Fibroblast of lung (primary cell): Measurements from ENCODE around the gene EVA1B. TPM values are rescaled to one million over a fixed set of nuclear protein-coding genes. Genes with fewer than 3 reads are reported as not detected.

Experiments
- DNase-seq, 2 donors: peaks; one replicate each; pipeline versions ENCODE4 v3.0.0 to v3.0.0-alpha.2; 2010; ENCODE audit warnings: low read depth in 2 of 2
- H2AFZ ChIP-seq: 2 replicates; pipeline ENCODE4 v1.5.1; 2012; ENCODE audit warnings: low read length, control low read depth, inconsistent platforms
- H3K27ac ChIP-seq: 2 replicates; pipeline ENCODE4 v1.5.1; 2011; ENCODE audit warnings: low read length, control low read depth; ENCODE audit not compliant: insufficient read depth
- H3K27me3 ChIP-seq: 2 replicates; pipeline ENCODE4 v1.5.1; 2011; ENCODE audit warnings: mild to moderate bottlenecking, low read length; ENCODE audit not compliant: control insufficient read depth, insufficient read depth
- H3K36me3 ChIP-seq: 2 replicates; pipeline ENCODE4 v1.5.1; 2011; ENCODE audit warnings: low read length; ENCODE audit not compliant: control insufficient read depth, insufficient read depth
- H3K4me1 ChIP-seq: 2 replicates; pipeline ENCODE4 v1.5.1; 2011; ENCODE audit warnings: low read length; ENCODE audit not compliant: control insufficient read depth, insufficient read depth; ENCODE audit errors: extremely low read depth
- H3K4me2 ChIP-seq: 2 replicates; pipeline ENCODE4 v1.5.1; 2011; ENCODE audit warnings: low read length, control low read depth; ENCODE audit not compliant: insufficient read depth; ENCODE audit errors: extremely low read depth
- H3K4me3 ChIP-seq, 4 experiments: fragments of 200-600 bp in 1 of 4; sonication (generic) in 1 of 4; replicated peaks in 1 of 4; 2 replicates each; pipeline ENCODE4 v1.5.1; 2011 to 2016; ENCODE audit warnings: low read length in 4 of 4, low read depth in 3 of 4, mild to moderate bottlenecking in 3 of 4, control low read depth in 2 of 4, inconsistent platforms in 1 of 4, mixed read lengths in 1 of 4; ENCODE audit not compliant: insufficient read depth in 1 of 4; ENCODE audit errors: control extremely low read depth in 1 of 4
- H3K79me2 ChIP-seq: 2 replicates; pipeline ENCODE4 v1.5.1; 2012; ENCODE audit warnings: mild to moderate bottlenecking, low read length, inconsistent platforms; ENCODE audit not compliant: control insufficient read depth, insufficient read depth
- H3K9ac ChIP-seq: 2 replicates; pipeline ENCODE4 v1.5.1; 2011; ENCODE audit warnings: mild to moderate bottlenecking, low read length, control low read depth; ENCODE audit not compliant: insufficient read depth
- H3K9me3 ChIP-seq: 2 replicates; pipeline ENCODE4 v1.5.1; 2012; ENCODE audit warnings: low read depth, low read length; ENCODE audit not compliant: control insufficient read depth, insufficient read depth
- H4K20me1 ChIP-seq: 2 replicates; pipeline ENCODE4 v1.5.1; 2011; ENCODE audit warnings: low read length; ENCODE audit not compliant: control insufficient read depth, insufficient read depth; ENCODE audit errors: extremely low read depth
- EZH2 ChIP-seq: IDR thresholded peaks from 2 replicates; pipeline ENCODE4 v1.5.1; 2012; ENCODE audit warnings: low read length, control low read depth, mild to moderate bottlenecking; ENCODE audit errors: missing control alignments
- polyA plus RNA-seq, 2 donors: library from polyadenylated mRNA; depleted of rRNA in 1 of 2; stranded (reverse) in 1 of 2; unstranded in 1 of 2; fragments of >200 nt; gene quantifications; 2 replicates each; pipeline ENCODE4 v1.2.1, GENCODE V29; 2011 to 2012; ENCODE audit warnings: missing spikeins in 1 of 2
- total RNA-seq: library from RNA; depleted of rRNA; stranded (reverse); fragments of >200 nt; gene quantifications from 2 replicates; pipeline ENCODE4 v1.2.1, GENCODE V29; 2014
- TF ChIP-seq, protein P1 (sequence below), 2 donors: IDR thresholded peaks in 1 of 2; conservative IDR thresholded peaks in 1 of 2; 1 replicate in 1 of 2; 2 replicates in 1 of 2; pipeline ENCODE4 v1.5.1; 2011 to 2012; ENCODE audit warnings: low read length in 2 of 2, control low read depth in 1 of 2, inconsistent platforms in 1 of 2, low read depth in 1 of 2, mild to moderate bottlenecking in 1 of 2

Gene EVA1B
- total and polyA plus RNA-seq, 2 donors (not counting 1 experiment from before 2014, with no cell fraction given) = 27.1 to 199 TPM

DNA sequence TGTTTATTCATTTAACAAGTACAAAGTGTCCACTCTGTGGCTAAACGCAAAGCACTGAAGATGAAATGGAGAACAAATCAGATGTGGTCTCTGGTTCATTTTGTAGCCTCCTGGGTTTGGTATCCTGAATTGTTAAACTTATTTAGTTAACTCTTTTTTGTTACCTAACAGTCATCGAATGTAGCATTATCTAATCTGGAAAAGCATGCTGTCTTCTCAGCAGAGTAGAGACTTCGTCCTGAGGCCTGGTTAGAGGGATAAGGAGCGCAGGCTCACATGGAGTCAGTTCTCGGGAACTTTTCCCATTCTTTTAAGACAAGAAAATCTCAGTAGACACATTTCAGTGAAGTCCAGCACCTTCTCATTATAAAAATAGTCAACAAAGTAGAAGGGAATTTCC lies 50.4 kb downstream of the EVA1B start:
- Histone ChIP-seq H3K4me1 (no peaks in the 10 kb centered on the region), H3K4me3 (no peak overlapping the region), H3K27ac (no peak overlapping the region), H2AFZ (no peak overlapping the region), H3K9me3 (no peaks in the 10 kb centered on the region), H3K4me2 (no peak overlapping the region), H3K36me3 (peaks cover 5% of the 10 kb centered on the region), H3K27me3 (no peaks in the 10 kb centered on the region), H4K20me1 (no peaks in the 10 kb centered on the region), H3K79me2 (peaks cover 47% of the 10 kb centered on the region), H3K9ac (no peak overlapping the region)
- DNase-seq = no peak
- TF ChIP-seq, protein P1, sequence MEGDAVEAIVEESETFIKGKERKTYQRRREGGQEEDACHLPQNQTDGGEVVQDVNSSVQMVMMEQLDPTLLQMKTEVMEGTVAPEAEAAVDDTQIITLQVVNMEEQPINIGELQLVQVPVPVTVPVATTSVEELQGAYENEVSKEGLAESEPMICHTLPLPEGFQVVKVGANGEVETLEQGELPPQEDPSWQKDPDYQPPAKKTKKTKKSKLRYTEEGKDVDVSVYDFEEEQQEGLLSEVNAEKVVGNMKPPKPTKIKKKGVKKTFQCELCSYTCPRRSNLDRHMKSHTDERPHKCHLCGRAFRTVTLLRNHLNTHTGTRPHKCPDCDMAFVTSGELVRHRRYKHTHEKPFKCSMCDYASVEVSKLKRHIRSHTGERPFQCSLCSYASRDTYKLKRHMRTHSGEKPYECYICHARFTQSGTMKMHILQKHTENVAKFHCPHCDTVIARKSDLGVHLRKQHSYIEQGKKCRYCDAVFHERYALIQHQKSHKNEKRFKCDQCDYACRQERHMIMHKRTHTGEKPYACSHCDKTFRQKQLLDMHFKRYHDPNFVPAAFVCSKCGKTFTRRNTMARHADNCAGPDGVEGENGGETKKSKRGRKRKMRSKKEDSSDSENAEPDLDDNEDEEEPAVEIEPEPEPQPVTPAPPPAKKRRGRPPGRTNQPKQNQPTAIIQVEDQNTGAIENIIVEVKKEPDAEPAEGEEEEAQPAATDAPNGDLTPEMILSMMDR (conservative IDR thresholded peaks at IDR 0.05 in 1 of 2, IDR thresholded peaks at IDR 0.05 in 1 of 2; ENCODE audit: low read depth in 1 of 2, low read length in 2 of 2) = no peak
- no peak for TF ChIP-seq EZH2

Other genes starting within 250 kb of the EVA1B start
- 0.26 and 0.50 TPM in 2 replicates for gene TEKT2, start 239.6 kb downstream of the EVA1B start, total RNA-seq
- gene TEKT2, start 239.6 kb downstream of the EVA1B start, polyA plus RNA-seq = 0.06 and 0.09 TPM in 2 replicates
- gene ADPRS, start 234.8 kb downstream of the EVA1B start, total RNA-seq = 25.9 and 30.9 TPM in 2 replicates
- gene ADPRS, start 234.8 kb downstream of the EVA1B start, polyA plus RNA-seq = 25.3 and 33.9 TPM in 2 replicates
- gene COL8A2, start 198.4 kb downstream of the EVA1B start, total RNA-seq = 18.5 and 31.0 TPM in 2 replicates
- gene COL8A2, start 198.4 kb downstream of the EVA1B start, polyA plus RNA-seq = 2.9 and 5.2 TPM in 2 replicates
- 70.6 and 88.5 TPM in 2 replicates for gene TRAPPC3, start 174.2 kb downstream of the EVA1B start, total RNA-seq
- gene TRAPPC3, start 174.2 kb downstream of the EVA1B start, polyA plus RNA-seq = 102 and 105 TPM in 2 replicates
- gene MAP7D1, start 167.5 kb downstream of the EVA1B start, total RNA-seq = 52.6 and 78.4 TPM in 2 replicates
- gene MAP7D1, start 167.5 kb downstream of the EVA1B start, polyA plus RNA-seq = 70.6 and 91.2 TPM in 2 replicates
- gene THRAP3, start 99.2 kb downstream of the EVA1B start, total RNA-seq = 67.5 and 92.5 TPM in 2 replicates
- 96.4 and 97.5 TPM in 2 replicates for gene THRAP3, start 99.2 kb downstream of the EVA1B start, polyA plus RNA-seq
- gene SH3D21, start 17.3 kb downstream of the EVA1B start, total RNA-seq = 2.8 and 3.3 TPM in 2 replicates
- gene SH3D21, start 17.3 kb downstream of the EVA1B start, polyA plus RNA-seq = 1.1 and 1.9 TPM in 2 replicates
- gene STK40, start 62.3 kb upstream of the EVA1B start, total RNA-seq = 10.5 and 14.2 TPM in 2 replicates
- 15.1 and 15.4 TPM in 2 replicates for gene STK40, start 62.3 kb upstream of the EVA1B start, polyA plus RNA-seq
- 13.9 and 19.2 TPM in 2 replicates for gene LSM10, start 74.3 kb upstream of the EVA1B start, total RNA-seq
- gene LSM10, start 74.3 kb upstream of the EVA1B start, polyA plus RNA-seq = 33.5 and 49.1 TPM in 2 replicates
- 8.7 and 10.7 TPM in 2 replicates for gene OSCP1, start 126.8 kb upstream of the EVA1B start, total RNA-seq
- gene OSCP1, start 126.8 kb upstream of the EVA1B start, polyA plus RNA-seq = 6.1 and 6.5 TPM in 2 replicates
- gene MRPS15, start 140.7 kb upstream of the EVA1B start, total RNA-seq = 75.0 and 75.5 TPM in 2 replicates
- gene MRPS15, start 140.7 kb upstream of the EVA1B start, polyA plus RNA-seq = 99.1 and 112 TPM in 2 replicates
- under 0.01 and 0.51 TPM in 2 replicates for gene CSF3R, start 159.3 kb upstream of the EVA1B start, total RNA-seq
- gene CSF3R, start 159.3 kb upstream of the EVA1B start, polyA plus RNA-seq = not detected in 2 replicates